ENCODE results near the gene DHX58. TPM values are rescaled to one million over a fixed set of nuclear protein-coding genes. Genes with fewer than 3 reads are reported as not detected.

The DHX58 gene
- total RNA-seq, 2 experiments from 2014 or later, result 10.3 to 19.4 TPM

- Histone ChIP-seq H4K20me1 (ENCODE audit: insufficient read depth, low read length) (no peaks in the 10 kb centered on the region), H3K4me1 (ENCODE audit: insufficient read depth, low read length, poor library complexity, severe bottlenecking) (no peaks in the 10 kb centered on the region), H3K36me3 (ENCODE audit: insufficient read depth, low read length) (no peaks in the 10 kb centered on the region), H3K9me3 (ENCODE audit: low read length) (no peaks in the 10 kb centered on the region), H3K4me3 (ENCODE audit: low read depth, low read length, poor library complexity, severe bottlenecking) (no peak overlapping the region), H3K4me2 (ENCODE audit: low read length) (no peak overlapping the region), H3K79me2 (ENCODE audit: insufficient read depth, low read depth, low read length) (no peaks in the 10 kb centered on the region), H2AFZ (ENCODE audit: low read length) (no peak overlapping the region), H3K9me2 (ENCODE audit: insufficient read depth, low read length) (no peaks in the 10 kb centered on the region), H3K27ac (ENCODE audit: low read depth, low read length, poor library complexity, severe bottlenecking) (no peak overlapping the region)
- CTCF ChIA-PET (ENCODE audit: unreplicated experiment), result no interaction called here
- POLR2A ChIA-PET, result no interaction called here
- intact Hi-C loops (cut with micrococcal nuclease; ENCODE audit: unreplicated experiment), result no loop called here
- BruUV-seq (replicated peaks), result no TSS peak
- DNase-seq (ENCODE audit: low spot score), result no peak
- TF ChIP-seq CTCF (conservative IDR thresholded peaks at IDR 0.05; ENCODE audit: low read length) (no peak), EZH2phosphoT487 (IDR thresholded peaks at IDR 0.05; ENCODE audit: borderline replicate concordance, low read depth, low read length) (no peak)
These were observed 30.9 kb downstream of the DHX58 start for GRCh38 chr17:42081516-42082129.

- Histone ChIP-seq H3K9me2 (ENCODE audit: insufficient read depth, low read length) (no peaks in the 10 kb centered on the region), H4K20me1 (ENCODE audit: insufficient read depth, low read length) (no peaks in the 10 kb centered on the region), H3K79me2 (ENCODE audit: insufficient read depth, low read depth, low read length) (no peaks in the 10 kb centered on the region), H3K36me3 (ENCODE audit: insufficient read depth, low read length) (no peaks in the 10 kb centered on the region), H3K9me3 (ENCODE audit: low read length) (no peaks in the 10 kb centered on the region), H3K27ac (ENCODE audit: low read depth, low read length, poor library complexity, severe bottlenecking) (no peak overlapping the region), H3K4me2 (ENCODE audit: low read length) (no peak overlapping the region), H2AFZ (ENCODE audit: low read length) (no peak overlapping the region), H3K4me1 (ENCODE audit: insufficient read depth, low read length, poor library complexity, severe bottlenecking) (no peaks in the 10 kb centered on the region), H3K4me3 (ENCODE audit: low read depth, low read length, poor library complexity, severe bottlenecking) (no peak overlapping the region)
- no TSS peak for BruUV-seq (replicated peaks)
- ChIA-PET POLR2A (interaction anchor here (0.6 kb wide), 1 partner anchor 159 kb away, joined by 4 read pairs; no protein-coding TSS in a partner anchor), CTCF (ENCODE audit: unreplicated experiment) (interaction anchor here (1.1 kb wide), 1 partner anchor 8 kb away, joined by 3 read pairs; no protein-coding TSS in a partner anchor)
- no peak for TF ChIP-seq EZH2phosphoT487 (IDR thresholded peaks at IDR 0.05; ENCODE audit: borderline replicate concordance, low read depth, low read length)
- TF ChIP-seq CTCF (conservative IDR thresholded peaks at IDR 0.05; ENCODE audit: low read length), result no peak
- no peak for DNase-seq (ENCODE audit: low spot score)
- intact Hi-C loops (cut with micrococcal nuclease; ENCODE audit: unreplicated experiment), result no loop called here
These were observed 33.0 kb downstream of the DHX58 start for GRCh38 chr17:42079541-42079940.

GRCh38 chr17:42078396-42079043 is 34.0 kb downstream of the DHX58 start:
- TF ChIP-seq CTCF (conservative IDR thresholded peaks at IDR 0.05; ENCODE audit: low read length), result no peak
- no peak for TF ChIP-seq EZH2phosphoT487 (IDR thresholded peaks at IDR 0.05; ENCODE audit: borderline replicate concordance, low read depth, low read length)
- POLR2A ChIA-PET, result no interaction called here
- no peaks in the 10 kb centered on the region for H3K9me3 ChIP-seq (ENCODE audit: low read length)
- no peaks in the 10 kb centered on the region for H4K20me1 ChIP-seq (ENCODE audit: insufficient read depth, low read length)
- no peaks in the 10 kb centered on the region for H3K79me2 ChIP-seq (ENCODE audit: insufficient read depth, low read depth, low read length)
- H3K4me2 ChIP-seq (ENCODE audit: low read length), result no peak overlapping the region
- H3K4me1 ChIP-seq (ENCODE audit: insufficient read depth, low read length, poor library complexity, severe bottlenecking), result peaks cover 1% of the 10 kb centered on the region
- no TSS peak for BruUV-seq (replicated peaks)
- CTCF ChIA-PET (ENCODE audit: unreplicated experiment), result no interaction called here
- intact Hi-C loops (cut with micrococcal nuclease; ENCODE audit: unreplicated experiment), result no loop called here
- H3K4me3 ChIP-seq (ENCODE audit: low read depth, low read length, poor library complexity, severe bottlenecking), result no peak overlapping the region
- H2AFZ ChIP-seq (ENCODE audit: low read length), result no peak overlapping the region
- DNase-seq (ENCODE audit: low spot score), result no peak
- H3K27ac ChIP-seq (ENCODE audit: low read depth, low read length, poor library complexity, severe bottlenecking), result no peak overlapping the region
- no peaks in the 10 kb centered on the region for H3K36me3 ChIP-seq (ENCODE audit: insufficient read depth, low read length)
- no peaks in the 10 kb centered on the region for H3K9me2 ChIP-seq (ENCODE audit: insufficient read depth, low read length)
